Panc1 (cell line): ENCODE data around the gene DHRS7. TPM values are rescaled to one million over a fixed set of nuclear protein-coding genes. Genes with fewer than 3 reads are reported as not detected.

Experiments
- ATAC-seq: fragments of 200-7000 bp; cut with Tn5 transposase; 2 replicates; pipeline ENCODE4 v1.9.1; 2020; ENCODE audit warnings: mild to moderate bottlenecking, moderate library complexity
- BruUV-seq: library from RNA; stranded (reverse); fragments of 400-500 nt; replicated peaks from 2 replicates; lab custom pipeline; 2021; lab: Mats Ljungman, UMichigan
- CTCF ChIA-PET: fragments of 300-600 bp; sonication (Branson Sonifier 250); formaldehyde crosslinking; loops from one replicate; lab custom pipeline; 2022; ENCODE audit warnings: antibody characterized with exemption; lab: Charles Lee
- POLR2A ChIA-PET: fragments of 300-600 bp; sonication (Branson Sonifier 250); formaldehyde crosslinking; loops from one replicate; lab custom pipeline; 2022; ENCODE audit warnings: antibody characterized with exemption; lab: Charles Lee
- DNase-seq: peaks from one replicate; pipeline ENCODE4 v3.0.0-alpha.2; 2010; ENCODE audit warnings: low read depth, low spot score
- H3K27ac ChIP-seq: 2 replicates; pipeline ENCODE4 v1.5.1; 2011; ENCODE audit warnings: mild to moderate bottlenecking, low read length, inconsistent platforms
- H3K27me3 ChIP-seq: fragments of 200-500 bp; sonication (Bioruptor generic); 2 replicates; pipeline ENCODE4 v1.6.0; 2014; ENCODE audit warnings: low read length, inconsistent platforms; ENCODE audit not compliant: control insufficient read depth, insufficient read depth
- H3K36me3 ChIP-seq: fragments of 200-500 bp; sonication (Bioruptor generic); 2 replicates; pipeline ENCODE4 v1.5.1; 2014; ENCODE audit warnings: inconsistent platforms, mild to moderate bottlenecking, low read length, moderate library complexity; ENCODE audit not compliant: control insufficient read depth, insufficient read depth
- H3K4me1 ChIP-seq: 2 replicates; pipeline ENCODE4 v1.5.1; 2011; ENCODE audit warnings: inconsistent platforms, mild to moderate bottlenecking, low read length, moderate library complexity; ENCODE audit not compliant: control insufficient read depth, insufficient read depth
- H3K4me3 ChIP-seq, 2 experiments: 2 replicates each; pipeline ENCODE4 v1.5.1; 2011 to 2012; ENCODE audit warnings: low read depth in 2 of 2, low read length in 2 of 2, mild to moderate bottlenecking in 2 of 2, inconsistent platforms in 1 of 2, moderate library complexity in 1 of 2
- H3K9me3 ChIP-seq: fragments of 200-500 bp; sonication (Bioruptor generic); 2 replicates; pipeline ENCODE4 v1.5.1; 2014; ENCODE audit warnings: low read depth, mild to moderate bottlenecking, inconsistent platforms, low read length, moderate library complexity; ENCODE audit not compliant: control insufficient read depth, insufficient read depth
- POLR2AphosphoS5 ChIP-seq: IDR thresholded peaks from 2 replicates; pipeline ENCODE4 v1.6.1; 2012; ENCODE audit warnings: mild to moderate bottlenecking, low read depth, low read length, moderate library complexity
- SIN3A ChIP-seq: IDR thresholded peaks from 2 replicates; pipeline ENCODE4 v1.6.1; 2012; ENCODE audit warnings: low read depth, mild to moderate bottlenecking, low read length, moderate library complexity, borderline replicate concordance; ENCODE audit not compliant: insufficient read depth
- TCF7L2 ChIP-seq: IDR thresholded peaks from 2 replicates; pipeline ENCODE4 v1.6.1; 2011; ENCODE audit warnings: mild to moderate bottlenecking, low read depth, low read length, inconsistent platforms
- in situ Hi-C: cut with HindIII; loops from 2 replicates; pipeline ENCODE4 v1.10.0; 2016; ENCODE audit warnings: low sequenced_read_pairs, low pct_unique_long_range_greater_than_20kb
- intact Hi-C: fragments of 100-400 bp; cut with micrococcal nuclease; formaldehyde crosslinking; loops from one replicate; pipeline ENCODE4 v1.10.0; 2022; ENCODE audit not compliant: unreplicated experiment
- total RNA-seq: library from RNA; stranded (reverse); gene quantifications from one replicate; pipeline ENCODE4 v1.2.1, GENCODE V29; 2021; ENCODE audit not compliant: unreplicated experiment
- TF ChIP-seq, protein P1 (sequence below): fragments of 450-650 bp; IDR thresholded peaks from 2 replicates; pipeline ENCODE4 v1.5.1; 2017; ENCODE audit warnings: mild to moderate bottlenecking
- TF ChIP-seq, protein P2 (sequence below), 2 experiments: IDR thresholded peaks; 2 replicates each; pipeline ENCODE4 v1.6.1; 2011 to 2012; ENCODE audit warnings: low read depth in 2 of 2, control low read depth in 1 of 2, low read length in 1 of 2, mild to moderate bottlenecking in 1 of 2, moderate library complexity in 1 of 2; ENCODE audit not compliant: insufficient read depth in 1 of 2

DHRS7 gene
- total RNA-seq, 1 experiment from 2014 or later, result 34.5 TPM

DNA sequence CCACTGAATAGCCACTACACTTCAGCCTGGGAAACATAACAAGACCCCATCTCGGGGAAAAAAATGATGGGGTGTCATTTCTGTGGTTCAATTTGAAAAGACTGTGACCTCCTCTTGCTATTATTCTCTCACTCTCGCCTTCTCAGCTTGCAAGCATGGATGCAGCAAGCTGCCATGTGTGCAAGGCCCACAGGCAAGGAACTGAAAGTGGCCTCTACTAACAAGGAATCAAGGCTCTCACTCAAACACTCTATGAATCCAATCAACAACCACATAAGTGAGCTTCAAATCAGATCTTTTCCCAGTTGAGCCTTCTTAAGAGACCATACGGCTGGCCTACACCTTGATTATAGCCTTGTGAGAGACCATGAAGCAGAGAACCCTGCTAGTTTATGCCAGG, 17.9 kb upstream of the DHRS7 start:
- in situ Hi-C loops (no loop called here), intact Hi-C loops (loop anchor here (10.0 kb wide), 1 partner anchor 152 kb away; no protein-coding TSS in a partner anchor)
- peaks cover 3% of the 10 kb centered on the region; the same call in 1 of the 2 replicates for H3K9me3 ChIP-seq
- ChIA-PET CTCF (no interaction called here), POLR2A (no interaction called here)
- no peak for TF ChIP-seq SIN3A
- H3K36me3 ChIP-seq, result no peaks in the 10 kb centered on the region
- BruUV-seq, result no TSS peak
- no peak overlapping the region for H3K4me3 ChIP-seq
- ATAC-seq (no peak), DNase-seq (no peak)
- H3K27ac ChIP-seq, result no peak overlapping the region
- H3K27me3 ChIP-seq, result no peaks in the 10 kb centered on the region
- no peaks in the 10 kb centered on the region for H3K4me1 ChIP-seq

DNA sequence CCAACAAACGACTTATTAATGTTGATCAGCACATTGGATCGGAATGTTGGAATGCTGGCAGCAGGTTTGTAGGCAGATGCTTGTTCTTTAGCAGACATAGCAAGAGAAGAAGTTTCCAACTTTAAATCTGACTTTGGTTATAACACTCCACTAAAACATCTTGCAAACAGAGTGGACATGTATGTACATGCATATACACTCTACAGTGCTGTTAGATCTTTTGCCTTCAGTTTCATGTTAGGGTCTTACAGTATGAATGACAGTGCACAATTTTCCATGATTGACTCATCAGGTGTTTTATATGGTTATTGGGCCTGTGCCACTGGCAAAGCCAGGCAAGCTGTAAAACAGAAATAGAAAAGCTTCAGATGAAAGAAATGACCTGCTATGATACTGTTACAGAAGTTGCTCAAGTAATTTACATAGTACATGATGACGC, 14.3 kb upstream of the DHRS7 start:
- intact Hi-C loops (no loop called here), in situ Hi-C loops (no loop called here)
- no TSS peak for BruUV-seq
- no peak for TF ChIP-seq TCF7L2
- no peak for TF ChIP-seq SIN3A
- TF ChIP-seq, protein P1, sequence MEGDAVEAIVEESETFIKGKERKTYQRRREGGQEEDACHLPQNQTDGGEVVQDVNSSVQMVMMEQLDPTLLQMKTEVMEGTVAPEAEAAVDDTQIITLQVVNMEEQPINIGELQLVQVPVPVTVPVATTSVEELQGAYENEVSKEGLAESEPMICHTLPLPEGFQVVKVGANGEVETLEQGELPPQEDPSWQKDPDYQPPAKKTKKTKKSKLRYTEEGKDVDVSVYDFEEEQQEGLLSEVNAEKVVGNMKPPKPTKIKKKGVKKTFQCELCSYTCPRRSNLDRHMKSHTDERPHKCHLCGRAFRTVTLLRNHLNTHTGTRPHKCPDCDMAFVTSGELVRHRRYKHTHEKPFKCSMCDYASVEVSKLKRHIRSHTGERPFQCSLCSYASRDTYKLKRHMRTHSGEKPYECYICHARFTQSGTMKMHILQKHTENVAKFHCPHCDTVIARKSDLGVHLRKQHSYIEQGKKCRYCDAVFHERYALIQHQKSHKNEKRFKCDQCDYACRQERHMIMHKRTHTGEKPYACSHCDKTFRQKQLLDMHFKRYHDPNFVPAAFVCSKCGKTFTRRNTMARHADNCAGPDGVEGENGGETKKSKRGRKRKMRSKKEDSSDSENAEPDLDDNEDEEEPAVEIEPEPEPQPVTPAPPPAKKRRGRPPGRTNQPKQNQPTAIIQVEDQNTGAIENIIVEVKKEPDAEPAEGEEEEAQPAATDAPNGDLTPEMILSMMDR, result no peak
- TF ChIP-seq POLR2AphosphoS5, result no peak
- TF ChIP-seq, protein P2, sequence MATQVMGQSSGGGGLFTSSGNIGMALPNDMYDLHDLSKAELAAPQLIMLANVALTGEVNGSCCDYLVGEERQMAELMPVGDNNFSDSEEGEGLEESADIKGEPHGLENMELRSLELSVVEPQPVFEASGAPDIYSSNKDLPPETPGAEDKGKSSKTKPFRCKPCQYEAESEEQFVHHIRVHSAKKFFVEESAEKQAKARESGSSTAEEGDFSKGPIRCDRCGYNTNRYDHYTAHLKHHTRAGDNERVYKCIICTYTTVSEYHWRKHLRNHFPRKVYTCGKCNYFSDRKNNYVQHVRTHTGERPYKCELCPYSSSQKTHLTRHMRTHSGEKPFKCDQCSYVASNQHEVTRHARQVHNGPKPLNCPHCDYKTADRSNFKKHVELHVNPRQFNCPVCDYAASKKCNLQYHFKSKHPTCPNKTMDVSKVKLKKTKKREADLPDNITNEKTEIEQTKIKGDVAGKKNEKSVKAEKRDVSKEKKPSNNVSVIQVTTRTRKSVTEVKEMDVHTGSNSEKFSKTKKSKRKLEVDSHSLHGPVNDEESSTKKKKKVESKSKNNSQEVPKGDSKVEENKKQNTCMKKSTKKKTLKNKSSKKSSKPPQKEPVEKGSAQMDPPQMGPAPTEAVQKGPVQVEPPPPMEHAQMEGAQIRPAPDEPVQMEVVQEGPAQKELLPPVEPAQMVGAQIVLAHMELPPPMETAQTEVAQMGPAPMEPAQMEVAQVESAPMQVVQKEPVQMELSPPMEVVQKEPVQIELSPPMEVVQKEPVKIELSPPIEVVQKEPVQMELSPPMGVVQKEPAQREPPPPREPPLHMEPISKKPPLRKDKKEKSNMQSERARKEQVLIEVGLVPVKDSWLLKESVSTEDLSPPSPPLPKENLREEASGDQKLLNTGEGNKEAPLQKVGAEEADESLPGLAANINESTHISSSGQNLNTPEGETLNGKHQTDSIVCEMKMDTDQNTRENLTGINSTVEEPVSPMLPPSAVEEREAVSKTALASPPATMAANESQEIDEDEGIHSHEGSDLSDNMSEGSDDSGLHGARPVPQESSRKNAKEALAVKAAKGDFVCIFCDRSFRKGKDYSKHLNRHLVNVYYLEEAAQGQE (IDR thresholded peaks at IDR 0.05; ENCODE audit: insufficient read depth in 1 of 2, low read depth in 2 of 2, low read length in 1 of 2), result no peak
- Histone ChIP-seq H3K4me1 (no peaks in the 10 kb centered on the region), H3K4me3 (no peak overlapping the region), H3K36me3 (no peaks in the 10 kb centered on the region), H3K27ac (no peak overlapping the region), H3K9me3 (peaks cover 4% of the 10 kb centered on the region; the same call in 1 of the 2 replicates), H3K27me3 (no peaks in the 10 kb centered on the region)
- ATAC-seq, result no peak
- DNase-seq, result no peak
- CTCF ChIA-PET, result no interaction called here
- POLR2A ChIA-PET, result no interaction called here

DNA sequence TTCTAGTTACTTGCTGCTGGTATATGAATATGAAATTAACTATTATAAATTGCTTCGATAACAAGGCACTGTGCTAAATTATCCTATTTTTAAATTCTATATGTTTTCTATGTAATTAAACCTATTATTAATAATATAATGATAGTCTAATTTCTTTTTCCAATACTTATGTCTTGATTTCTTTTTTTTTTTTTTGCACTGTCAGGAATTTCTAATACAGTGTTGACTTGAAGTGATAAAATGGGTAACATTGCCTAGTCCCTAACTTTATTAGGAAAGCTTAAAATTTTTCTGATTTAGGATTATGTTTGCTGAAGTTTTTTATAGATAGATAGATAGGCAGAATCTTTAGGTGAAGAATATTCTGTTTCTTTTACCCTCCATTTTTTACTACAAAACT, 13.6 kb upstream of the DHRS7 start:
- ChIA-PET POLR2A (no interaction called here), CTCF (no interaction called here)
- H3K27me3 ChIP-seq, result no peaks in the 10 kb centered on the region
- peaks cover 4% of the 10 kb centered on the region; the same call in 1 of the 2 replicates for H3K9me3 ChIP-seq
- BruUV-seq, result no TSS peak
- no peaks in the 10 kb centered on the region for H3K4me1 ChIP-seq
- intact Hi-C loops (no loop called here), in situ Hi-C loops (no loop called here)
- no peak overlapping the region for H3K27ac ChIP-seq
- TF ChIP-seq POLR2AphosphoS5 (no peak), SIN3A (no peak), TCF7L2 (no peak)
- TF ChIP-seq, protein P1, result no peak
- TF ChIP-seq, protein P2 (IDR thresholded peaks at IDR 0.05; ENCODE audit: insufficient read depth in 1 of 2, low read depth in 2 of 2, low read length in 1 of 2), result no peak
- H3K4me3 ChIP-seq, result no peak overlapping the region
- no peaks in the 10 kb centered on the region for H3K36me3 ChIP-seq
- ATAC-seq (no peak), DNase-seq (no peak)
